ENCODE data around the gene SIRT7. TPM values are rescaled to one million over a fixed set of nuclear protein-coding genes. Genes with fewer than 3 reads are reported as not detected.
A peak's percentile ranks its signal among the peaks of the same experiment; 100 is the strongest.

SIRT7 gene
- total RNA-seq, 6 experiments from 2014 or later: 16.2 to 20.7 (median 18.5) TPM

DNA sequence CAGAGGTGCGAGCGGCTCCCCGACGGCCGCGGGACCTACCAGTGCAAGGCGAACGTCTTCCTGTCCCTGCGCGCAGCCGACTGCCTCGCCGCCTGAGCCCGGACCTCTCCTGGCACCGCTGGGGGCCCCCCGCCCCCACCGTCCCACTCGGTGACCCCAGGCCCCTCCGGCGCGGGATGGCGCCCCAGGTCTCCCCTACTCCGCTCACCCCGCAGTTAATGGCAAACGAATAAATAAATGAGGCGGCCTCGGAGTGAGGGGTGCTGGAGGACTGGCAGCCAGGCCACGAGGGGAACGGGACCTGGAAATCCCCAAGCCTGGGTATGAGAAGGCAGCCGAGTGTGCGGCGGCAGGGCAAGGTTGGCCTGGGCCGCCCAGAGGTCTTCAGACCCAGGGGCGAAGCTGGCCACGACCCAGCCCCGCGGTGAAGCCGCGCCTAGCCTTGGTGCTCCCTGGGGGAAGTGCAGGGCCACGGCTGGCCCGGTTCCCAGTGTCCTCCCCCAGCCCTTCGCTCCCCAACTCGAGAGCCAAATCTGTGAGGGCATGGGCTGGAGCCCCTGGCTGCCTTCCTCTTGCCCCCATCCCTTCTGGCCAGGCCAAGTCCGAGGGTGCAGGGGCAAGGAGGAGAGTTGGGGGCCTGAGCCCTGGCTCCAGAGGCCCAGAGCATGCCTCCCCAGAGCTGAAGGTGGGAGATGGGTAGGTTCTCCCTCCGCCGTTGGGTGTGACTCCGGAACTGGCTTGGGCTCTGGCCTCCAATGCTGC lies 15.1 kb downstream of the SIRT7 start:
- no peak for DNase-seq
- TF ChIP-seq, protein P1, sequence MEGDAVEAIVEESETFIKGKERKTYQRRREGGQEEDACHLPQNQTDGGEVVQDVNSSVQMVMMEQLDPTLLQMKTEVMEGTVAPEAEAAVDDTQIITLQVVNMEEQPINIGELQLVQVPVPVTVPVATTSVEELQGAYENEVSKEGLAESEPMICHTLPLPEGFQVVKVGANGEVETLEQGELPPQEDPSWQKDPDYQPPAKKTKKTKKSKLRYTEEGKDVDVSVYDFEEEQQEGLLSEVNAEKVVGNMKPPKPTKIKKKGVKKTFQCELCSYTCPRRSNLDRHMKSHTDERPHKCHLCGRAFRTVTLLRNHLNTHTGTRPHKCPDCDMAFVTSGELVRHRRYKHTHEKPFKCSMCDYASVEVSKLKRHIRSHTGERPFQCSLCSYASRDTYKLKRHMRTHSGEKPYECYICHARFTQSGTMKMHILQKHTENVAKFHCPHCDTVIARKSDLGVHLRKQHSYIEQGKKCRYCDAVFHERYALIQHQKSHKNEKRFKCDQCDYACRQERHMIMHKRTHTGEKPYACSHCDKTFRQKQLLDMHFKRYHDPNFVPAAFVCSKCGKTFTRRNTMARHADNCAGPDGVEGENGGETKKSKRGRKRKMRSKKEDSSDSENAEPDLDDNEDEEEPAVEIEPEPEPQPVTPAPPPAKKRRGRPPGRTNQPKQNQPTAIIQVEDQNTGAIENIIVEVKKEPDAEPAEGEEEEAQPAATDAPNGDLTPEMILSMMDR (IDR thresholded peaks at IDR 0.05): no peak
- H3K36me3 Mint-ChIP-seq (ENCODE audit: low read depth): peaks cover 16% of the 10 kb centered on the region
- no peak overlapping the region for H3K27ac Mint-ChIP-seq
- no peak overlapping the region for H3K4me3 Mint-ChIP-seq
- H3K9me3 Mint-ChIP-seq: no peaks in the 10 kb centered on the region
- peaks cover 22% of the 10 kb centered on the region for H3K4me1 Mint-ChIP-seq (ENCODE audit: low read depth)
- H3K27me3 Mint-ChIP-seq (ENCODE audit: insufficient read depth): peaks cover 7% of the 10 kb centered on the region

DNA sequence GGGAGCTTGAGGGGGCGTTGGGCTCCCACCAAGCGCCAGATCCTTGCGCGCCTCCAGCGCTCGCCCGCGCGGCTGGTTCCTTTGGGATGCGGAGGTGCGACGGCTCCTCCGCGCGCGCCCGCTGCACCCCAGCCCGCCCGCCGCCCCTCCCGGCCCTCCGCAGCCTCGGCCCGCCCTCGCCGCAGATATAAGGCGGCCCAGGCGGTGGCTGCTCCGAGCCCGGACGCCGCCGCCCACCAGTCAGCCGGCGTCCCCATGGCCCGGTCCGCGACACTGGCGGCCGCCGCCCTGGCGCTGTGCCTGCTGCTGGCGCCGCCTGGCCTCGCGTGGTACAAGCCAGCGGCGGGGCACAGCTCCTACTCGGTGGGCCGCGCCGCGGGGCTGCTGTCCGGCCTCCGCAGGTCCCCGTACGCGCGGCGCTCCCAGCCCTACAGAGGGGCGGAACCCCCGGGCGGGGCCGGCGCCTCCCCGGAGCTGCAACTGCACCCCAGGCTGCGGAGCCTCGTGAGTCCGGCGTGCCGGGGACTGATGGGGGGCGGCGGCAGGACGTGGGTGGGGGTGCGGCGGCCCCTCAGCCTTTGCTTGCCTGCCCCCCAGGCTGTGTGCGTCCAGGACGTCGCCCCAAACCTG lies 15.8 kb downstream of the SIRT7 start, which contains the start of gene NPB:
Gene NPB (plus strand): TSS at position 216 of the 630 bp plus-strand sequence. CDS start 40 bp downstream, at position 256.
- Mint-ChIP-seq H3K9me3 (no peaks in the 10 kb centered on the region), H3K36me3 (ENCODE audit: low read depth) (peaks cover 17% of the 10 kb centered on the region), H3K4me1 (ENCODE audit: low read depth) (peaks cover 26% of the 10 kb centered on the region), H3K27me3 (ENCODE audit: insufficient read depth) (peaks cover 7% of the 10 kb centered on the region), H3K27ac (no peak within 1 kb of the TSS; the same call in 1 of the 2 replicates), H3K4me3 (peak within 1 kb of the TSS; percentile 25; the same call in 1 of the 2 replicates)
- TF ChIP-seq, protein P1 (IDR thresholded peaks at IDR 0.05): no peak
- no peak for DNase-seq

DNA sequence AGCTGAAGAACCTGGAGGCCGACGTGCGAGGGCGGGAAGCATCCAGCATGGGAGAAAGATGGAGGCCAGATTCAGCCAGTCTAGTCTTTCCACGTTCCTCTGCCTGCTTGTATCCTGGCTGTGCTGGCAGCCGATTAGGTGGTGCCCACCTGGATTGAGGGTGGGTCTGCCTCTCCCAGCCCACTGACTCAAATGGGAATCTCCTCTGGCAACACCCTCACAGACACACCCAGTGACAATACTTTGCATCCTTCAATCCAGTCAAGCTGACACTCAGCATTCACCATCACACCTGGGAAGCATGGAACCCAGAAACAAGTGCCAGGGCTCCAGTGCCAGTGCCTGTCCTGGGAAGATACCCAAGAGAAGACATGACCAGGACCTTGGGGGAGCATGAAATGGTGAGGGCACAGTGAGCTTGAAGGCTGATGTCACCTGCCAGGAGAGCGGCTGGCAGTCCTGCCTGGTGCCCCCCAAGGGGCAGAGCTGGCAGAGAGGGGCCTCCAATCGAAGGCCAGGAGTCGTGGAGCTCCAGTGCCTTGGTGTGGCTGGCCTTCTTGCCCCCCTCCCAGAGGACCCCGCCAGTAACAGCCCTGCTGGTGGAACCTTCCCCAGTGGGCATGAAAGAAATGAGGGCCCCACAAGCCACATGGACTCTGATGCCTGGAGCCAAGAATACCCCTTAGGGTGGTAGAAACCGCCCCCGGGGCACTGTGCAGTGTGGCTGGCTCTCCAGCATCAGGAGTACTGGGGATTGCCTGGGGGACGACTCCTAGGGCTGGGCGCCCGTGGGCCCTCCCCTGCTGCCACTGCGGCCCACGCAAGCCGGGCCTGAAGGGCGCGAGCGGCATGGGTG lies 16.6 kb downstream of the SIRT7 start:
- no peak overlapping the region; the same call in 1 of the 2 replicates for H3K27ac Mint-ChIP-seq
- H3K9me3 Mint-ChIP-seq: no peaks in the 10 kb centered on the region
- peaks cover 17% of the 10 kb centered on the region for H3K36me3 Mint-ChIP-seq (ENCODE audit: low read depth)
- DNase-seq: no peak
- peaks cover 7% of the 10 kb centered on the region for H3K27me3 Mint-ChIP-seq (ENCODE audit: insufficient read depth)
- peak overlapping the region; percentile 44; the same call in 1 of the 2 replicates for H3K4me3 Mint-ChIP-seq
- TF ChIP-seq, protein P1 (IDR thresholded peaks at IDR 0.05): no peak
- H3K4me1 Mint-ChIP-seq (ENCODE audit: low read depth): peaks cover 26% of the 10 kb centered on the region

DNA sequence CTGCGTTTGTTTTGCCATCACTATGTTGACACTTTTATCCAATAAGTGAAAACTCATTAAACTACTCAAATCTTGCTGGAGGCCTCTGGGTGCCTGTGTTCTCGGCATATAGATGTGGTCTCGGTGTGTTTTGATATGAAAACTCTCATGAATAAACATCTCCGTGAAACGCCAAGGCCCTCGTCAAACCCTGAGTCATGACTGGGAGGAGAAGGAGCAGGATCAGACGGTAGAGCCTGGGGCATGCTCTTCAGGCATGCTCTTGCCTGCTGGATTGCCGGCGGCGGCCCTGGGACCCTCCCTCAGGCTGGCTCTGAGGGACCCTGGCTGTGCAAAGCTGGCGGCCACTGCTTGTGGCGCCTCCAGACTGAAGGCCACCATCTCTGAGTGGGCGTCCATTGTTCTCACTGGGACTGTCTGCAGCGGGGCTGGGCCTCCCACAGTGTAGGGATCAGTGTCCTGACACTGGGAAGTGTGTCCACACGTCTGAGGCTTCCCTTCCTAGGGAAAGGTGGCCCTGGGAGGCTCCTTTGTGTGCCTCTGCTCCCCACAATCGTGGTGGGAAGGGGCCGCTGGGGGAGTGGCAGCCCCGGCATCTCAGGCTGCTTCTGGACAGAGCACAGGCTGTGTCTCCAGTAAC lies 17.7 kb downstream of the SIRT7 start:
- H3K27me3 Mint-ChIP-seq (ENCODE audit: insufficient read depth): peaks cover 7% of the 10 kb centered on the region
- peaks cover 17% of the 10 kb centered on the region for H3K36me3 Mint-ChIP-seq (ENCODE audit: low read depth)
- TF ChIP-seq, protein P1 (IDR thresholded peaks at IDR 0.05): no peak
- DNase-seq: no peak
- H3K4me3 Mint-ChIP-seq: no peak overlapping the region
- H3K9me3 Mint-ChIP-seq: no peaks in the 10 kb centered on the region
- H3K4me1 Mint-ChIP-seq (ENCODE audit: low read depth): peaks cover 26% of the 10 kb centered on the region
- peak overlapping the region; percentile 51 for H3K27ac Mint-ChIP-seq
